Panc1 (cell line): Measurements from ENCODE around the gene PCDHGA1. TPM values are rescaled to one million over a fixed set of nuclear protein-coding genes. Genes with fewer than 3 reads are reported as not detected.
"Not testable (repeated sequence)": the region's sequence is repeated elsewhere in the genome, so short reads cannot be mapped to it uniquely, and the experiment has no call there.

Source experiments
- ATAC-seq: fragments of 200-7000 bp; cut with Tn5 transposase; 2 replicates; pipeline ENCODE4 v1.9.1; 2020; ENCODE audit warnings: mild to moderate bottlenecking, moderate library complexity
- BruUV-seq: library from RNA; stranded (reverse); fragments of 400-500 nt; replicated peaks from 2 replicates; lab custom pipeline; 2021; lab: Mats Ljungman, UMichigan
- CTCF ChIA-PET: fragments of 300-600 bp; sonication (Branson Sonifier 250); formaldehyde crosslinking; loops from one replicate; lab custom pipeline; 2022; ENCODE audit warnings: antibody characterized with exemption; lab: Charles Lee
- POLR2A ChIA-PET: fragments of 300-600 bp; sonication (Branson Sonifier 250); formaldehyde crosslinking; loops from one replicate; lab custom pipeline; 2022; ENCODE audit warnings: antibody characterized with exemption; lab: Charles Lee
- DNase-seq: peaks from one replicate; pipeline ENCODE4 v3.0.0-alpha.2; 2010; ENCODE audit warnings: low read depth, low spot score
- H3K27ac ChIP-seq: 2 replicates; pipeline ENCODE4 v1.5.1; 2011; ENCODE audit warnings: mild to moderate bottlenecking, low read length, inconsistent platforms
- H3K27me3 ChIP-seq: fragments of 200-500 bp; sonication (Bioruptor generic); 2 replicates; pipeline ENCODE4 v1.6.0; 2014; ENCODE audit warnings: low read length, inconsistent platforms; ENCODE audit not compliant: control insufficient read depth, insufficient read depth
- H3K36me3 ChIP-seq: fragments of 200-500 bp; sonication (Bioruptor generic); 2 replicates; pipeline ENCODE4 v1.5.1; 2014; ENCODE audit warnings: inconsistent platforms, mild to moderate bottlenecking, low read length, moderate library complexity; ENCODE audit not compliant: control insufficient read depth, insufficient read depth
- H3K4me1 ChIP-seq: 2 replicates; pipeline ENCODE4 v1.5.1; 2011; ENCODE audit warnings: inconsistent platforms, mild to moderate bottlenecking, low read length, moderate library complexity; ENCODE audit not compliant: control insufficient read depth, insufficient read depth
- H3K4me3 ChIP-seq, 2 experiments: 2 replicates each; pipeline ENCODE4 v1.5.1; 2011 to 2012; ENCODE audit warnings: low read depth in 2 of 2, low read length in 2 of 2, mild to moderate bottlenecking in 2 of 2, inconsistent platforms in 1 of 2, moderate library complexity in 1 of 2
- H3K9me3 ChIP-seq: fragments of 200-500 bp; sonication (Bioruptor generic); 2 replicates; pipeline ENCODE4 v1.5.1; 2014; ENCODE audit warnings: low read depth, mild to moderate bottlenecking, inconsistent platforms, low read length, moderate library complexity; ENCODE audit not compliant: control insufficient read depth, insufficient read depth
- CTCF ChIP-seq: fragments of 450-650 bp; IDR thresholded peaks from 2 replicates; pipeline ENCODE4 v1.5.1; 2017; ENCODE audit warnings: mild to moderate bottlenecking
- POLR2AphosphoS5 ChIP-seq: IDR thresholded peaks from 2 replicates; pipeline ENCODE4 v1.6.1; 2012; ENCODE audit warnings: mild to moderate bottlenecking, low read depth, low read length, moderate library complexity
- REST ChIP-seq, 2 experiments: IDR thresholded peaks; 2 replicates each; pipeline ENCODE4 v1.6.1; 2011 to 2012; ENCODE audit warnings: low read depth in 2 of 2, control low read depth in 1 of 2, low read length in 1 of 2, mild to moderate bottlenecking in 1 of 2, moderate library complexity in 1 of 2; ENCODE audit not compliant: insufficient read depth in 1 of 2
- SIN3A ChIP-seq: IDR thresholded peaks from 2 replicates; pipeline ENCODE4 v1.6.1; 2012; ENCODE audit warnings: low read depth, mild to moderate bottlenecking, low read length, moderate library complexity, borderline replicate concordance; ENCODE audit not compliant: insufficient read depth
- TCF7L2 ChIP-seq: IDR thresholded peaks from 2 replicates; pipeline ENCODE4 v1.6.1; 2011; ENCODE audit warnings: mild to moderate bottlenecking, low read depth, low read length, inconsistent platforms
- in situ Hi-C: cut with HindIII; loops from 2 replicates; pipeline ENCODE4 v1.10.0; 2016; ENCODE audit warnings: low sequenced_read_pairs, low pct_unique_long_range_greater_than_20kb
- intact Hi-C: fragments of 100-400 bp; cut with micrococcal nuclease; formaldehyde crosslinking; loops from one replicate; pipeline ENCODE4 v1.10.0; 2022; ENCODE audit not compliant: unreplicated experiment
- total RNA-seq: library from RNA; stranded (reverse); gene quantifications from one replicate; pipeline ENCODE4 v1.2.1, GENCODE V29; 2021; ENCODE audit not compliant: unreplicated experiment

The PCDHGA1 gene
- total RNA-seq, 1 experiment from 2014 or later = 0.92 TPM

- Histone ChIP-seq H3K4me1 (no peaks in the 10 kb centered on the region; the same call in 1 of the 2 replicates), H3K27ac (no peak overlapping the region), H3K36me3 (no peaks in the 10 kb centered on the region), H3K27me3 (no peaks in the 10 kb centered on the region), H3K9me3 (no peaks in the 10 kb centered on the region), H3K4me3 (no peak overlapping the region)
- ChIA-PET POLR2A (no interaction called here), CTCF (interaction anchor here (0.6 to 2.2 kb wide), 10 partner anchors 11 to 244 kb away, joined by 3 to 11 read pairs (median 4); partner anchors contain the start of genes PCDHB14, PCDHGA1, PCDHGA9 and PCDHGB2)
- intact Hi-C loops = loop anchor here (2.0 to 10.0 kb wide), 3 partner anchors 49 to 191 kb away; partner anchors contain the start of genes PCDHB14 and PCDHGA5
- TF ChIP-seq POLR2AphosphoS5 (no peak), SIN3A (no peak), TCF7L2 (no peak), REST (IDR thresholded peaks at IDR 0.05; ENCODE audit: insufficient read depth in 1 of 2, low read depth in 2 of 2, low read length in 1 of 2) (no peak), CTCF (no peak)
- in situ Hi-C loops = no loop called here
- ATAC-seq (no peak), DNase-seq (no peak)
- no TSS peak for BruUV-seq
Measured at GRCh38 chr5:141413540-141414069, 83.3 kb downstream of the PCDHGA1 start.

- BruUV-seq, H3K9me3 ChIP-seq, H3K27ac ChIP-seq, H3K36me3 ChIP-seq, POLR2A ChIA-PET, H3K27me3 ChIP-seq, H3K4me3 ChIP-seq, DNase-seq, in situ Hi-C loops, H3K4me1 ChIP-seq, ATAC-seq: not testable (repeated sequence)
- CTCF ChIA-PET = interaction anchor here (0.7 to 2.2 kb wide), 2 partner anchors 69 to 191 kb away, joined by 11 to 13 read pairs; partner anchors contain the start of gene PCDHB14
- intact Hi-C loops = loop anchor here (5.0 to 10.0 kb wide), 2 partner anchors 50 to 192 kb away; partner anchors contain the start of genes PCDHB14 and PCDHGA5
Measured at GRCh38 chr5:141414548-141415274, 84.4 kb downstream of the PCDHGA1 start.

- H3K4me3 ChIP-seq, H3K4me1 ChIP-seq, POLR2A ChIA-PET, H3K27ac ChIP-seq, H3K9me3 ChIP-seq, BruUV-seq, DNase-seq, H3K36me3 ChIP-seq, ATAC-seq, in situ Hi-C loops, H3K27me3 ChIP-seq: not testable (repeated sequence)
- CTCF ChIA-PET = interaction anchor here (0.7 kb wide), 1 partner anchor 69 kb away, joined by 13 read pairs; no protein-coding TSS in a partner anchor
- intact Hi-C loops = loop anchor here (10.0 kb wide), 1 partner anchor 50 kb away; the partner anchor contains the start of gene PCDHGA5
Measured at GRCh38 chr5:141415275-141415618, 84.9 kb downstream of the PCDHGA1 start.
